HG02678 (cell line): Measurements from ENCODE around the gene KIF5C.
"Not testable (repeated sequence)": the region's sequence is repeated elsewhere in the genome, so short reads cannot be mapped to it uniquely, and the experiment has no call there.

Experiments
- ATAC-seq: cut with Tn5 transposase; IDR thresholded peaks from one replicate; pipeline ENCODE4 v1.9.1; 2021; ENCODE audit warnings: mild to moderate bottlenecking, moderate library complexity; ENCODE audit not compliant: unreplicated experiment

Gene KIF5C

GRCh38 chr2:148959745-148960144 is 84.7 kb downstream of the KIF5C start:
- ATAC-seq, result no peak

- no peak for ATAC-seq
Observed at GRCh38 chr2:148960483-148960882, 85.5 kb downstream of the KIF5C start.

GRCh38 chr2:148963461-148963860 is 88.4 kb downstream of the KIF5C start:
- no peak for ATAC-seq

GRCh38 chr2:148965623-148966437 is 90.8 kb downstream of the KIF5C start:
- ATAC-seq, result peak; percentile 45

- no peak for ATAC-seq
Observed at GRCh38 chr2:148966438-148966758, 91.4 kb downstream of the KIF5C start.

GRCh38 chr2:148967056-148967455 is 92.0 kb downstream of the KIF5C start:
- no peak for ATAC-seq

GRCh38 chr2:148967578-148967977 is 92.6 kb downstream of the KIF5C start:
- ATAC-seq, result no peak

GRCh38 chr2:148968301-148968700 is 93.3 kb downstream of the KIF5C start:
- no peak for ATAC-seq

GRCh38 chr2:148968776-148969319 is 93.8 kb downstream of the KIF5C start:
- no peak for ATAC-seq

- no peak for ATAC-seq
Observed at GRCh38 chr2:148969659-148970061, 94.6 kb downstream of the KIF5C start.

GRCh38 chr2:148970385-148970784 is 95.4 kb downstream of the KIF5C start:
- ATAC-seq, result no peak

- peak; percentile 90 for ATAC-seq
Observed at GRCh38 chr2:148971547-148971946, 96.5 kb downstream of the KIF5C start.

- no peak for ATAC-seq
Observed at GRCh38 chr2:148974095-148974494, 99.1 kb downstream of the KIF5C start.

- ATAC-seq, result no peak
Observed at GRCh38 chr2:148978026-148978685, 103.1 kb downstream of the KIF5C start.

GRCh38 chr2:148978706-148979105 is 103.7 kb downstream of the KIF5C start:
- ATAC-seq, result no peak

GRCh38 chr2:148979164-148979918 is 104.3 kb downstream of the KIF5C start:
- ATAC-seq, result no peak

GRCh38 chr2:148979919-148980277 is 104.9 kb downstream of the KIF5C start:
- ATAC-seq, result no peak

GRCh38 chr2:148980496-148980895 is 105.5 kb downstream of the KIF5C start:
- not testable (repeated sequence) for ATAC-seq

- ATAC-seq, result no peak
Observed at GRCh38 chr2:148981324-148981723, 106.3 kb downstream of the KIF5C start.

GRCh38 chr2:148981781-148982180 is 106.8 kb downstream of the KIF5C start:
- ATAC-seq, result no peak

- ATAC-seq, result no peak
Observed at GRCh38 chr2:148982282-148982681, 107.3 kb downstream of the KIF5C start.

- ATAC-seq, result no peak
Observed at GRCh38 chr2:148983896-148984295, 108.9 kb downstream of the KIF5C start.
